GM23338 (cell line): ENCODE data around the gene DSE. TPM values are rescaled to one million over a fixed set of nuclear protein-coding genes. Genes with fewer than 3 reads are reported as not detected.

Source experiments
- ATAC-seq: fragments of 200-7000 bp; cut with Tn5 transposase; 3 replicates; pipeline ENCODE4 v1.9.1; 2020
- DNase-seq: peaks from one replicate; pipeline ENCODE4 v3.0.0-alpha.2; 2015; ENCODE audit warnings: low spot score
- H2AFZ ChIP-seq: fragments of 200-600 bp; sonication (generic); 2 replicates; pipeline ENCODE4 v1.8.0; 2016; ENCODE audit warnings: antibody characterized with exemption, mild to moderate bottlenecking, moderate library complexity
- H3F3A ChIP-seq: fragments of 200-600 bp; sonication (generic); replicated peaks from 2 replicates; pipeline ENCODE4 v1.8.0; 2017; ENCODE audit warnings: antibody characterized with exemption, mixed run types, low read depth
- H3K27ac ChIP-seq: fragments of 200-600 bp; sonication (generic); 2 replicates; pipeline ENCODE4 v1.6.1; 2016; ENCODE audit warnings: low read depth
- H3K27me3 ChIP-seq: fragments of 200-600 bp; sonication (generic); 2 replicates; pipeline ENCODE4 v1.8.0; 2016; ENCODE audit warnings: mild to moderate bottlenecking, mixed run types, moderate library complexity; ENCODE audit not compliant: insufficient read depth
- H3K36me3 ChIP-seq: fragments of 200-600 bp; sonication (generic); 2 replicates; pipeline ENCODE4 v1.8.0; 2016; ENCODE audit warnings: mild to moderate bottlenecking; ENCODE audit not compliant: insufficient read depth
- H3K4me1 ChIP-seq: fragments of 200-600 bp; sonication (generic); 2 replicates; pipeline ENCODE4 v1.8.0; 2016; ENCODE audit warnings: mild to moderate bottlenecking, moderate library complexity; ENCODE audit not compliant: insufficient read depth
- H3K4me2 ChIP-seq: fragments of 200-600 bp; sonication (generic); 2 replicates; pipeline ENCODE4 v1.7.1; 2017; ENCODE audit warnings: mixed run types
- H3K4me3 ChIP-seq: fragments of 200-600 bp; sonication (generic); 2 replicates; pipeline ENCODE4 v1.6.1; 2016; ENCODE audit warnings: mixed run types
- H3K79me2 ChIP-seq: fragments of 200-600 bp; sonication (generic); replicated peaks from 2 replicates; pipeline ENCODE4 v1.8.0; 2017; ENCODE audit warnings: mild to moderate bottlenecking; ENCODE audit not compliant: insufficient read depth
- H3K9me2 ChIP-seq: fragments of 200-600 bp; sonication (generic); 2 replicates; pipeline ENCODE4 v1.8.0; 2017; ENCODE audit not compliant: insufficient read depth
- H4K20me1 ChIP-seq: fragments of 200-600 bp; sonication (generic); replicated peaks from 2 replicates; pipeline ENCODE4 v1.8.0; 2017; ENCODE audit warnings: mild to moderate bottlenecking; ENCODE audit not compliant: insufficient read depth
- H3K27ac Mint-ChIP-seq: 2 replicates; pipeline ENCODE4 v1.8.0; 2020; ENCODE audit warnings: inconsistent platforms, mild to moderate bottlenecking, moderate library complexity, mixed read lengths
- H3K27me3 Mint-ChIP-seq: 3 replicates; pipeline ENCODE4 v1.8.0; 2022; ENCODE audit warnings: low read depth, mild to moderate bottlenecking, moderate library complexity, mixed read lengths, inconsistent platforms; ENCODE audit not compliant: insufficient read depth, poor library complexity
- H3K36me3 Mint-ChIP-seq: 3 replicates; pipeline ENCODE4 v1.8.0; 2021; ENCODE audit warnings: low read depth, mild to moderate bottlenecking, inconsistent platforms, moderate library complexity, mixed read lengths
- H3K4me1 Mint-ChIP-seq: 3 replicates; pipeline ENCODE4 v1.8.0; 2020; ENCODE audit warnings: mild to moderate bottlenecking, inconsistent platforms, mixed read lengths
- H3K4me3 Mint-ChIP-seq: 3 replicates; pipeline ENCODE4 v1.8.0; 2021; ENCODE audit warnings: moderate library complexity, mild to moderate bottlenecking, inconsistent platforms, mixed read lengths
- H3K9me3 Mint-ChIP-seq: 3 replicates; pipeline ENCODE4 v1.8.0; 2020; ENCODE audit warnings: moderate library complexity, mild to moderate bottlenecking, inconsistent platforms, mixed read lengths
- CREB1 ChIP-seq: fragments of 250-450 bp; sonication (Bioruptor Pico); IDR thresholded peaks from 2 replicates; pipeline ENCODE4 v1.5.0; 2020; ENCODE audit warnings: low read depth, mild to moderate bottlenecking, moderate library complexity
- EZH2 ChIP-seq: fragments of 200-600 bp; sonication (generic); IDR thresholded peaks from one replicate; pipeline ENCODE4 v1.8.0; 2017; ENCODE audit warnings: antibody characterized with exemption, mild to moderate bottlenecking, low read depth; ENCODE audit not compliant: unreplicated experiment
- JUNB ChIP-seq: IDR thresholded peaks from one replicate; pipeline ENCODE4 v1.6.1; 2016; ENCODE audit warnings: antibody characterized with exemption; ENCODE audit not compliant: unreplicated experiment
- polyA plus RNA-seq: library from polyadenylated mRNA; unstranded; fragments of >200 nt; fragmentation: Nextera tagmentation; extraction: Ambion mirVana; gene quantifications from 2 replicates; pipeline ENCODE4 v1.2.1, GENCODE V29; 2016
- total RNA-seq: library from RNA; depleted of rRNA; stranded (reverse); fragments of >200 nt; shearing (Covaris generic); gene quantifications from 2 replicates; pipeline ENCODE4 v1.2.3, GENCODE V29; 2014
- TF ChIP-seq, protein P1 (sequence below): fragments of 250-450 bp; sonication (Bioruptor Pico); IDR thresholded peaks from 2 replicates; pipeline ENCODE4 v1.5.0; 2020; ENCODE audit warnings: mild to moderate bottlenecking, moderate library complexity
- TF ChIP-seq, protein P2 (sequence below), 2 experiments: fragments of 200-600 bp in 1 of 2; sonication (generic) in 1 of 2; conservative IDR thresholded peaks; 2 replicates each; pipeline versions ENCODE4 v1.5.1 to v1.6.1; 2016 to 2017; ENCODE audit warnings: antibody characterized with exemption in 2 of 2, low read depth in 2 of 2, mild to moderate bottlenecking in 2 of 2, moderate library complexity in 1 of 2

The DSE gene
- total and polyA plus RNA-seq, 2 experiments from 2014 or later: 18.8 to 45.2 TPM

DNA sequence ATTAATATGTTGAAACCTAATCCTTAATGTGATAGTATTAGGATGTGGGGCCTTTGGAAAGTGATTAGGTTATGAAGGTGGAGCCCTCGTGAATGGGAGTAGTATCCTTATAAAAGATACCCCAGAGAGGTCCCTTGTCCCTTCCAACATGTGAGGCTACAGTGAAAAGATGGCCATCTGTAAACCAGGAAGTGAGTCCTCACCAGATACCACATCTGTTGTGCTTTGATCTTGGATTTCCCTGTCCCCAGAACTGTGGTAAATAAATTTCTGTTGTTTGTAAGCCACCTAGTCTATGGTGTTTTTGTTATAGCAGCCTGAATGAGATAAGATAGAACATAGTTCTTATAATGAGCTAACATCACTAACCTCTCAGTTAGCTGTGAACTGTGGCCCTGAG lies 73.8 kb downstream of the DSE start (continued):
- TF ChIP-seq, protein P1, sequence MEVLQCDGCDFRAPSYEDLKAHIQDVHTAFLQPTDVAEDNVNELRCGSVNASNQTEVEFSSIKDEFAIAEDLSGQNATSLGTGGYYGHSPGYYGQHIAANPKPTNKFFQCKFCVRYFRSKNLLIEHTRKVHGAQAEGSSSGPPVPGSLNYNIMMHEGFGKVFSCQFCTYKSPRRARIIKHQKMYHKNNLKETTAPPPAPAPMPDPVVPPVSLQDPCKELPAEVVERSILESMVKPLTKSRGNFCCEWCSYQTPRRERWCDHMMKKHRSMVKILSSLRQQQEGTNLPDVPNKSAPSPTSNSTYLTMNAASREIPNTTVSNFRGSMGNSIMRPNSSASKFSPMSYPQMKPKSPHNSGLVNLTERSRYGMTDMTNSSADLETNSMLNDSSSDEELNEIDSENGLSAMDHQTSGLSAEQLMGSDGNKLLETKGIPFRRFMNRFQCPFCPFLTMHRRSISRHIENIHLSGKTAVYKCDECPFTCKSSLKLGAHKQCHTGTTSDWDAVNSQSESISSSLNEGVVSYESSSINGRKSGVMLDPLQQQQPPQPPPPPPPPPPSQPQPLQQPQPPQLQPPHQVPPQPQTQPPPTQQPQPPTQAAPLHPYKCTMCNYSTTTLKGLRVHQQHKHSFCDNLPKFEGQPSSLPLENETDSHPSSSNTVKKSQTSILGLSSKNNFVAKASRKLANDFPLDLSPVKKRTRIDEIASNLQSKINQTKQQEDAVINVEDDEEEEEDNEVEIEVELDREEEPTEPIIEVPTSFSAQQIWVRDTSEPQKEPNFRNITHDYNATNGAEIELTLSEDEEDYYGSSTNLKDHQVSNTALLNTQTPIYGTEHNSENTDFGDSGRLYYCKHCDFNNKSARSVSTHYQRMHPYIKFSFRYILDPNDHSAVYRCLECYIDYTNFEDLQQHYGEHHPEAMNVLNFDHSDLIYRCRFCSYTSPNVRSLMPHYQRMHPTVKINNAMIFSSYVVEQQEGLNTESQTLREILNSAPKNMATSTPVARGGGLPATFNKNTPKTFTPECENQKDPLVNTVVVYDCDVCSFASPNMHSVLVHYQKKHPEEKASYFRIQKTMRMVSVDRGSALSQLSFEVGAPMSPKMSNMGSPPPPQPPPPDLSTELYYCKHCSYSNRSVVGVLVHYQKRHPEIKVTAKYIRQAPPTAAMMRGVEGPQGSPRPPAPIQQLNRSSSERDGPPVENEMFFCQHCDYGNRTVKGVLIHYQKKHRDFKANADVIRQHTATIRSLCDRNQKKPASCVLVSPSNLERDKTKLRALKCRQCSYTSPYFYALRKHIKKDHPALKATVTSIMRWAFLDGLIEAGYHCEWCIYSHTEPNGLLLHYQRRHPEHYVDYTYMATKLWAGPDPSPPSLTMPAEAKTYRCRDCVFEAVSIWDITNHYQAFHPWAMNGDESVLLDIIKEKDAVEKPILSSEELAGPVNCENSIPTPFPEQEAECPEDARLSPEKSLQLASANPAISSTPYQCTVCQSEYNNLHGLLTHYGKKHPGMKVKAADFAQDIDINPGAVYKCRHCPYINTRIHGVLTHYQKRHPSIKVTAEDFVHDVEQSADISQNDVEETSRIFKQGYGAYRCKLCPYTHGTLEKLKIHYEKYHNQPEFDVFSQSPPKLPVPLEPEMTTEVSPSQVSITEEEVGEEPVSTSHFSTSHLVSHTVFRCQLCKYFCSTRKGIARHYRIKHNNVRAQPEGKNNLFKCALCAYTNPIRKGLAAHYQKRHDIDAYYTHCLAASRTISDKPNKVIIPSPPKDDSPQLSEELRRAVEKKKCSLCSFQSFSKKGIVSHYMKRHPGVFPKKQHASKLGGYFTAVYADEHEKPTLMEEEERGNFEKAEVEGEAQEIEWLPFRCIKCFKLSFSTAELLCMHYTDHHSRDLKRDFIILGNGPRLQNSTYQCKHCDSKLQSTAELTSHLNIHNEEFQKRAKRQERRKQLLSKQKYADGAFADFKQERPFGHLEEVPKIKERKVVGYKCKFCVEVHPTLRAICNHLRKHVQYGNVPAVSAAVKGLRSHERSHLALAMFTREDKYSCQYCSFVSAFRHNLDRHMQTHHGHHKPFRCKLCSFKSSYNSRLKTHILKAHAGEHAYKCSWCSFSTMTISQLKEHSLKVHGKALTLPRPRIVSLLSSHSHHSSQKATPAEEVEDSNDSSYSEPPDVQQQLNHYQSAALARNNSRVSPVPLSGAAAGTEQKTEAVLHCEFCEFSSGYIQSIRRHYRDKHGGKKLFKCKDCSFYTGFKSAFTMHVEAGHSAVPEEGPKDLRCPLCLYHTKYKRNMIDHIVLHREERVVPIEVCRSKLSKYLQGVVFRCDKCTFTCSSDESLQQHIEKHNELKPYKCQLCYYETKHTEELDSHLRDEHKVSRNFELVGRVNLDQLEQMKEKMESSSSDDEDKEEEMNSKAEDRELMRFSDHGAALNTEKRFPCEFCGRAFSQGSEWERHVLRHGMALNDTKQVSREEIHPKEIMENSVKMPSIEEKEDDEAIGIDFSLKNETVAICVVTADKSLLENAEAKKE (CRISPR knock-in tag): no peak
- TF ChIP-seq CREB1 (no peak), EZH2 (no peak)

DNA sequence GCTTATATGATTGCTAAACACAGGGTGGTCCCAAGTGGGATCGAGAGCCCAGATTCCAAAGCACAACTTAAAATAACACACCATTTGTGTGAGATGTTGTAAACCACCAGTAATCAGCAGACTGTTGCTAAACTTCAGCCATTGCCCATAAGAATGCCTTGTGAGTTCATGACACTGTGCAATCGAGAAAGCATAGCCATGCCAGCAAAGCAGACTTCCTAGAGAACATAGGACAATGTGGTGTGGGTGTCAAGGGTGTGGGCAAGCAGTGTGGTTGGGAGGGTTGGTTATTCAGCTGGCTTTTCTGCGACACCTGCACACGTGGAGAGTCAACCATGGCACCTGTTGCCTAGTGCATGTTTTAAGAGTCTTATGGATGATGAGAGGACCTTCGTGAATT lies 74.4 kb downstream of the DSE start:
- Histone ChIP-seq H3K4me2 (no peak overlapping the region), H3K9me2 (no peaks in the 10 kb centered on the region), H4K20me1 (no peaks in the 10 kb centered on the region), H3K27ac (no peak overlapping the region), H2AFZ (no peak overlapping the region), H3K4me1 (peaks cover 19% of the 10 kb centered on the region), H3K79me2 (no peaks in the 10 kb centered on the region), H3F3A (no peaks in the 10 kb centered on the region), H3K4me3 (no peak overlapping the region), H3K27me3 (no peaks in the 10 kb centered on the region), H3K36me3 (no peaks in the 10 kb centered on the region)
- peaks cover 32% of the 10 kb centered on the region for H3K4me1 Mint-ChIP-seq
- TF ChIP-seq, protein P2, sequence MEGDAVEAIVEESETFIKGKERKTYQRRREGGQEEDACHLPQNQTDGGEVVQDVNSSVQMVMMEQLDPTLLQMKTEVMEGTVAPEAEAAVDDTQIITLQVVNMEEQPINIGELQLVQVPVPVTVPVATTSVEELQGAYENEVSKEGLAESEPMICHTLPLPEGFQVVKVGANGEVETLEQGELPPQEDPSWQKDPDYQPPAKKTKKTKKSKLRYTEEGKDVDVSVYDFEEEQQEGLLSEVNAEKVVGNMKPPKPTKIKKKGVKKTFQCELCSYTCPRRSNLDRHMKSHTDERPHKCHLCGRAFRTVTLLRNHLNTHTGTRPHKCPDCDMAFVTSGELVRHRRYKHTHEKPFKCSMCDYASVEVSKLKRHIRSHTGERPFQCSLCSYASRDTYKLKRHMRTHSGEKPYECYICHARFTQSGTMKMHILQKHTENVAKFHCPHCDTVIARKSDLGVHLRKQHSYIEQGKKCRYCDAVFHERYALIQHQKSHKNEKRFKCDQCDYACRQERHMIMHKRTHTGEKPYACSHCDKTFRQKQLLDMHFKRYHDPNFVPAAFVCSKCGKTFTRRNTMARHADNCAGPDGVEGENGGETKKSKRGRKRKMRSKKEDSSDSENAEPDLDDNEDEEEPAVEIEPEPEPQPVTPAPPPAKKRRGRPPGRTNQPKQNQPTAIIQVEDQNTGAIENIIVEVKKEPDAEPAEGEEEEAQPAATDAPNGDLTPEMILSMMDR (conservative IDR thresholded peaks at IDR 0.05; ENCODE audit: low read depth in 2 of 2): no peak
- TF ChIP-seq JUNB: no peak
- 0 out of 2 replicates have a peak overlapping the region, but pooled peaks have one; percentile 34 for H3K27ac Mint-ChIP-seq
- no peaks in the 10 kb centered on the region for H3K9me3 Mint-ChIP-seq
- no peak overlapping the region for H3K4me3 Mint-ChIP-seq
- no peak for ATAC-seq
- no peaks in the 10 kb centered on the region for H3K36me3 Mint-ChIP-seq
- H3K27me3 Mint-ChIP-seq: no peaks in the 10 kb centered on the region
- DNase-seq: no peak
